ENCODE data around the gene STX8. TPM values are rescaled to one million over a fixed set of nuclear protein-coding genes. Genes with fewer than 3 reads are reported as not detected.
"Not testable (repeated sequence)": the region's sequence is repeated elsewhere in the genome, so short reads cannot be mapped to it uniquely, and the experiment has no call there.

Gene STX8
- total RNA-seq, 1 experiment from 2014 or later: 50.3 TPM

DNA sequence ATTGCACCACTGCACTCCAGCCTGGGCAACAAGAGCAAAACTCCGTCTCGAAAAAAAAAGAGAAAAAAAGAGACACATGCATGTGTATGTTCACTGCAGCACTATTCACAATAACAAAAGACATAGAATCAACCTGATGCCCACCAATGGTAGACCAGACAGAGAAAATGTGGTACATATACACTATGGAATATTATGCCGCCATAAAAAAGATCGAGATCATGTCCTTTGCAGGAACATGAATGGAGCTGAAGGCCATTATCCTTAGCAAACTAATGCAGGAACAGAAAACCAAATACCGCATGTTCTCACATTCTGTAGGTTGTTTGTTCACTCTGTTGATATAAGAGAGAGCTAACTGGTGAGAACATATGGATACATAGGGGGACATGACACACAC, 8.9 kb downstream of the STX8 start:
- H3K9me3 ChIP-seq (ENCODE audit: control insufficient read depth, insufficient read depth, low read depth, low read length); DNase-seq (ENCODE audit: low read depth, low spot score); BruUV-seq (replicated peaks); H3K36me3 ChIP-seq (ENCODE audit: control insufficient read depth, insufficient read depth, low read length); ATAC-seq; H3K27me3 ChIP-seq (ENCODE audit: control insufficient read depth, insufficient read depth, low read length); H3K4me3 ChIP-seq (ENCODE audit: low read depth in 2 of 2, low read length in 2 of 2); in situ Hi-C loops (cut with HindIII; ENCODE audit: low pct_unique_long_range_greater_than_20kb, low sequenced_read_pairs); POLR2A ChIA-PET; H3K4me1 ChIP-seq (ENCODE audit: control insufficient read depth, insufficient read depth, low read length); intact Hi-C loops (cut with micrococcal nuclease; ENCODE audit: unreplicated experiment); H3K27ac ChIP-seq (ENCODE audit: low read length): not testable (repeated sequence)
- CTCF ChIA-PET: interaction anchor here (0.6 kb wide), 1 partner anchor 12 kb away, joined by 5 read pairs; no protein-coding TSS in a partner anchor

DNA sequence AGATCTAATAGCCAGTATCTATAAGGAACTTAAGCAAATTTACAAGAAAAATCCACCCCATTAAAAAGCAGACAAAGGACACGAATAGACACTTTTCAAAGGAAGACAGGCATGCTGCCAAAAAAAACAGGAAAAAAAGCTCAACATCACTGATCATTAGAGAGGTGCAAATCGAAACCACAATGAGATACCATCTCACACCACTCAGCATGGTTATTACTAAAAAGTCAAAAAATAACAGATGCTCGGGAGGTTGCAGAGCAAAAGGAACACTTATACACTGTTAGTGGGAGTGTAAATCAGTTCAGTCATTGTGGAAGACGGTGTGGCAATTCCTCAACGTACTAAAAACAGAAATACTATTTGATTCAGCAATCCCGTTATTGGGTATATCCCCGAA, 9.6 kb downstream of the STX8 start:
- ChIA-PET POLR2A (no interaction called here), CTCF (interaction anchor here (0.6 kb wide), 1 partner anchor 696 kb away, joined by 3 read pairs; no protein-coding TSS in a partner anchor)
- Histone ChIP-seq H3K27me3 (ENCODE audit: control insufficient read depth, insufficient read depth, low read length) (no peaks in the 10 kb centered on the region), H3K9me3 (ENCODE audit: control insufficient read depth, insufficient read depth, low read depth, low read length) (no peaks in the 10 kb centered on the region), H3K4me1 (ENCODE audit: control insufficient read depth, insufficient read depth, low read length) (no peaks in the 10 kb centered on the region), H3K4me3 (ENCODE audit: low read depth in 2 of 2, low read length in 2 of 2) (no peak overlapping the region), H3K27ac (ENCODE audit: low read length) (no peak overlapping the region), H3K36me3 (ENCODE audit: control insufficient read depth, insufficient read depth, low read length) (no peaks in the 10 kb centered on the region; the same call in 1 of the 2 replicates)
- no peak for ATAC-seq
- intact Hi-C loops (cut with micrococcal nuclease; ENCODE audit: unreplicated experiment) (no loop called here), in situ Hi-C loops (cut with HindIII; ENCODE audit: low pct_unique_long_range_greater_than_20kb, low sequenced_read_pairs) (no loop called here)
- TF ChIP-seq POLR2AphosphoS5 (IDR thresholded peaks at IDR 0.05; ENCODE audit: low read depth, low read length): no peak
- TF ChIP-seq, protein P1, sequence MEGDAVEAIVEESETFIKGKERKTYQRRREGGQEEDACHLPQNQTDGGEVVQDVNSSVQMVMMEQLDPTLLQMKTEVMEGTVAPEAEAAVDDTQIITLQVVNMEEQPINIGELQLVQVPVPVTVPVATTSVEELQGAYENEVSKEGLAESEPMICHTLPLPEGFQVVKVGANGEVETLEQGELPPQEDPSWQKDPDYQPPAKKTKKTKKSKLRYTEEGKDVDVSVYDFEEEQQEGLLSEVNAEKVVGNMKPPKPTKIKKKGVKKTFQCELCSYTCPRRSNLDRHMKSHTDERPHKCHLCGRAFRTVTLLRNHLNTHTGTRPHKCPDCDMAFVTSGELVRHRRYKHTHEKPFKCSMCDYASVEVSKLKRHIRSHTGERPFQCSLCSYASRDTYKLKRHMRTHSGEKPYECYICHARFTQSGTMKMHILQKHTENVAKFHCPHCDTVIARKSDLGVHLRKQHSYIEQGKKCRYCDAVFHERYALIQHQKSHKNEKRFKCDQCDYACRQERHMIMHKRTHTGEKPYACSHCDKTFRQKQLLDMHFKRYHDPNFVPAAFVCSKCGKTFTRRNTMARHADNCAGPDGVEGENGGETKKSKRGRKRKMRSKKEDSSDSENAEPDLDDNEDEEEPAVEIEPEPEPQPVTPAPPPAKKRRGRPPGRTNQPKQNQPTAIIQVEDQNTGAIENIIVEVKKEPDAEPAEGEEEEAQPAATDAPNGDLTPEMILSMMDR (IDR thresholded peaks at IDR 0.05): no peak
- TF ChIP-seq, protein P2, sequence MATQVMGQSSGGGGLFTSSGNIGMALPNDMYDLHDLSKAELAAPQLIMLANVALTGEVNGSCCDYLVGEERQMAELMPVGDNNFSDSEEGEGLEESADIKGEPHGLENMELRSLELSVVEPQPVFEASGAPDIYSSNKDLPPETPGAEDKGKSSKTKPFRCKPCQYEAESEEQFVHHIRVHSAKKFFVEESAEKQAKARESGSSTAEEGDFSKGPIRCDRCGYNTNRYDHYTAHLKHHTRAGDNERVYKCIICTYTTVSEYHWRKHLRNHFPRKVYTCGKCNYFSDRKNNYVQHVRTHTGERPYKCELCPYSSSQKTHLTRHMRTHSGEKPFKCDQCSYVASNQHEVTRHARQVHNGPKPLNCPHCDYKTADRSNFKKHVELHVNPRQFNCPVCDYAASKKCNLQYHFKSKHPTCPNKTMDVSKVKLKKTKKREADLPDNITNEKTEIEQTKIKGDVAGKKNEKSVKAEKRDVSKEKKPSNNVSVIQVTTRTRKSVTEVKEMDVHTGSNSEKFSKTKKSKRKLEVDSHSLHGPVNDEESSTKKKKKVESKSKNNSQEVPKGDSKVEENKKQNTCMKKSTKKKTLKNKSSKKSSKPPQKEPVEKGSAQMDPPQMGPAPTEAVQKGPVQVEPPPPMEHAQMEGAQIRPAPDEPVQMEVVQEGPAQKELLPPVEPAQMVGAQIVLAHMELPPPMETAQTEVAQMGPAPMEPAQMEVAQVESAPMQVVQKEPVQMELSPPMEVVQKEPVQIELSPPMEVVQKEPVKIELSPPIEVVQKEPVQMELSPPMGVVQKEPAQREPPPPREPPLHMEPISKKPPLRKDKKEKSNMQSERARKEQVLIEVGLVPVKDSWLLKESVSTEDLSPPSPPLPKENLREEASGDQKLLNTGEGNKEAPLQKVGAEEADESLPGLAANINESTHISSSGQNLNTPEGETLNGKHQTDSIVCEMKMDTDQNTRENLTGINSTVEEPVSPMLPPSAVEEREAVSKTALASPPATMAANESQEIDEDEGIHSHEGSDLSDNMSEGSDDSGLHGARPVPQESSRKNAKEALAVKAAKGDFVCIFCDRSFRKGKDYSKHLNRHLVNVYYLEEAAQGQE (IDR thresholded peaks at IDR 0.05; ENCODE audit: insufficient read depth in 1 of 2, low read depth in 2 of 2, low read length in 1 of 2): no peak
- no peak for TF ChIP-seq TCF7L2 (IDR thresholded peaks at IDR 0.05; ENCODE audit: low read depth, low read length)
- TF ChIP-seq SIN3A (IDR thresholded peaks at IDR 0.05; ENCODE audit: borderline replicate concordance, insufficient read depth, low read depth, low read length): no peak
- no peak for DNase-seq (ENCODE audit: low read depth, low spot score)
- BruUV-seq (replicated peaks): no TSS peak

- no peaks in the 10 kb centered on the region; the same call in 1 of the 2 replicates for H3K36me3 ChIP-seq (ENCODE audit: control insufficient read depth, insufficient read depth, low read length)
- DNase-seq (ENCODE audit: low read depth, low spot score) (no peak), ATAC-seq (no peak)
- TF ChIP-seq SIN3A (IDR thresholded peaks at IDR 0.05; ENCODE audit: borderline replicate concordance, insufficient read depth, low read depth, low read length): no peak
- TF ChIP-seq, protein P1 (IDR thresholded peaks at IDR 0.05): no peak
- TF ChIP-seq POLR2AphosphoS5 (IDR thresholded peaks at IDR 0.05; ENCODE audit: low read depth, low read length): no peak
- TF ChIP-seq, protein P2 (IDR thresholded peaks at IDR 0.05; ENCODE audit: insufficient read depth in 1 of 2, low read depth in 2 of 2, low read length in 1 of 2): no peak
- no peak for TF ChIP-seq TCF7L2 (IDR thresholded peaks at IDR 0.05; ENCODE audit: low read depth, low read length)
- H3K27me3 ChIP-seq (ENCODE audit: control insufficient read depth, insufficient read depth, low read length): no peaks in the 10 kb centered on the region
- H3K27ac ChIP-seq (ENCODE audit: low read length): no peak overlapping the region
- POLR2A ChIA-PET: no interaction called here
- no peak overlapping the region for H3K4me3 ChIP-seq (ENCODE audit: low read depth in 2 of 2, low read length in 2 of 2)
- BruUV-seq (replicated peaks): no TSS peak
- intact Hi-C loops (cut with micrococcal nuclease; ENCODE audit: unreplicated experiment) (no loop called here), in situ Hi-C loops (cut with HindIII; ENCODE audit: low pct_unique_long_range_greater_than_20kb, low sequenced_read_pairs) (no loop called here)
- no peaks in the 10 kb centered on the region for H3K9me3 ChIP-seq (ENCODE audit: control insufficient read depth, insufficient read depth, low read depth, low read length)
- CTCF ChIA-PET: no interaction called here
- no peaks in the 10 kb centered on the region for H3K4me1 ChIP-seq (ENCODE audit: control insufficient read depth, insufficient read depth, low read length)
Measured at GRCh38 chr17:9564104-9564503, 11.5 kb downstream of the STX8 start.
